22Rv1 (cell line): Measurements from ENCODE around the gene MICU1.
"Not testable (repeated sequence)": the region's sequence is repeated elsewhere in the genome, so short reads cannot be mapped to it uniquely, and the experiment has no call there.

Experiments used
- H3K27ac ChIP-seq: fragments of 450-650 bp; 2 replicates; pipeline ENCODE4 v1.5.1; 2017
- ZFX ChIP-seq: fragments of 450-650 bp; IDR thresholded peaks from 2 replicates; pipeline ENCODE4 v1.6.1; 2017; ENCODE audit warnings: antibody characterized with exemption, borderline replicate concordance
- TF ChIP-seq, protein P1 (sequence below): fragments of 450-650 bp; IDR thresholded peaks from 2 replicates; pipeline ENCODE4 v1.5.1; 2017; ENCODE audit warnings: mild to moderate bottlenecking

MICU1 gene

GRCh38 chr10:72455889-72456595, 169.8 kb downstream of the MICU1 start:
- no peak overlapping the region for H3K27ac ChIP-seq
- TF ChIP-seq ZFX, result no peak
- TF ChIP-seq, protein P1, sequence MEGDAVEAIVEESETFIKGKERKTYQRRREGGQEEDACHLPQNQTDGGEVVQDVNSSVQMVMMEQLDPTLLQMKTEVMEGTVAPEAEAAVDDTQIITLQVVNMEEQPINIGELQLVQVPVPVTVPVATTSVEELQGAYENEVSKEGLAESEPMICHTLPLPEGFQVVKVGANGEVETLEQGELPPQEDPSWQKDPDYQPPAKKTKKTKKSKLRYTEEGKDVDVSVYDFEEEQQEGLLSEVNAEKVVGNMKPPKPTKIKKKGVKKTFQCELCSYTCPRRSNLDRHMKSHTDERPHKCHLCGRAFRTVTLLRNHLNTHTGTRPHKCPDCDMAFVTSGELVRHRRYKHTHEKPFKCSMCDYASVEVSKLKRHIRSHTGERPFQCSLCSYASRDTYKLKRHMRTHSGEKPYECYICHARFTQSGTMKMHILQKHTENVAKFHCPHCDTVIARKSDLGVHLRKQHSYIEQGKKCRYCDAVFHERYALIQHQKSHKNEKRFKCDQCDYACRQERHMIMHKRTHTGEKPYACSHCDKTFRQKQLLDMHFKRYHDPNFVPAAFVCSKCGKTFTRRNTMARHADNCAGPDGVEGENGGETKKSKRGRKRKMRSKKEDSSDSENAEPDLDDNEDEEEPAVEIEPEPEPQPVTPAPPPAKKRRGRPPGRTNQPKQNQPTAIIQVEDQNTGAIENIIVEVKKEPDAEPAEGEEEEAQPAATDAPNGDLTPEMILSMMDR, result no peak

DNA sequence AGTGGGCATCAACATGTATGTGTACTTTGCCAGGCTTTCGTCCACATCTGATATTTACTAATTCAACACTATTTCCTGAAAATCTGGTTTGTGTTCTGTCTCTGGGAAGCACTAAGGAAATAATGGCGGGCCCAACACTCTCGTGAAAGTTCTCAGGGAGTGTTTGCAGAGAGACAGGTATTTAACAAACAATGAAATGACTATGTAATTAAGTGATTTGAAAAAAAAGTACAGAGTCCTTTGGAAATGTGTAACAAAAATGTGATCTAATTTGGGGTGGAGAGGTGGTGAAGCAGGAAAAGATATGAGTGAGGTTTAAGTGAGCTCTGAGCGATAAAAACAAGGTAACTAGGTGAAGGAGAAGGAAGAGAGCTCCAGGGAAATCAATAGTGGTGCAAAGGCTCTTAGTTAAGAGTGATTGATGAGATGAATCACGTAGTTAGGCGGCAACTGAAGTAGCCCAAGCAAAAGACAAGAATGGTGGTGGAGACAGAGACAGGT, 175.9 kb downstream of the MICU1 start:
- TF ChIP-seq, protein P1, result no peak
- no peak for TF ChIP-seq ZFX
- H3K27ac ChIP-seq, result peak overlapping the region; percentile 38

GRCh38 chr10:72445851-72446250, 180.0 kb downstream of the MICU1 start:
- TF ChIP-seq, protein P1, result no peak
- TF ChIP-seq ZFX, result no peak
- no peak overlapping the region for H3K27ac ChIP-seq

DNA sequence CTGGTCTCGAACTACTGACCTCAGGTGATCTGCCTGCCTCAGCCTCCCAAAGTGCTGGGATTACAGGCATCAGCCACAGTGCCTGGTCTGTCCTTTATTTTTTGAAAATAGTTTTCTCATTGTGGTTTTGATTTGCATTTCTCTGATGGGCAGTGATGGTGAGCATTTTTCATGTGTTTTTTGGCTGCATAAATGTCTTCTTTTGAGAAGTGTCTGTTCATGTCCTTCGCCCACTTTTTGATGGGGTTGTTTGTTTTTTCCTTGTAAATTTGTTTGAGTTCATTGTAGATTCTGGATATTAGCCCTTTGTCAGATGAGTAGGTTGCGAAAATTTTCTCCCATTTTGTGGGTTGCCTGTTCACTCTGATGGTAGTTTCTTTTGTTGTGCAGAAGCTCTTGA, 182.9 kb downstream of the MICU1 start:
- not testable (repeated sequence) for H3K27ac ChIP-seq

- TF ChIP-seq ZFX, result no peak
- TF ChIP-seq, protein P1, result no peak
- no peak overlapping the region for H3K27ac ChIP-seq
Measured at GRCh38 chr10:72435570-72435969, 190.3 kb downstream of the MICU1 start.

DNA sequence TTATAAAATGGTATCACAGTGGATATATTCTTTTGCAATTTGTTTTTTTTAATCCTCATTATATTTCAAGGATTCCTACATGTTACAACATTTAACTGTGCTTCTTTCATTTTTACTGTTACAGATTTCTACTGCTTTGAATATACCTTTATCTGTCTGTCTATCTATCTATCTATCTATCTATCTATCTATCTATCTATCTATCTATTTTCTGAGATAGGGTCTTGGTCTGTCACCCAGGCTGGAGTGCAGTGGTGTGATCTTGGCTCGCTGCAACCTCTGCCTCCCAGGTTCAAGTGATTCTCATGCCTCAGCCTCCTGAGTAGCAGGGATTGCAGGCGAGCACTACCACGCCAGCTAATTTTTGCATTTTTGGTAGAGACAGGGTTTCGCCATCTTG, 194.9 kb downstream of the MICU1 start:
- not testable (repeated sequence) for H3K27ac ChIP-seq

DNA sequence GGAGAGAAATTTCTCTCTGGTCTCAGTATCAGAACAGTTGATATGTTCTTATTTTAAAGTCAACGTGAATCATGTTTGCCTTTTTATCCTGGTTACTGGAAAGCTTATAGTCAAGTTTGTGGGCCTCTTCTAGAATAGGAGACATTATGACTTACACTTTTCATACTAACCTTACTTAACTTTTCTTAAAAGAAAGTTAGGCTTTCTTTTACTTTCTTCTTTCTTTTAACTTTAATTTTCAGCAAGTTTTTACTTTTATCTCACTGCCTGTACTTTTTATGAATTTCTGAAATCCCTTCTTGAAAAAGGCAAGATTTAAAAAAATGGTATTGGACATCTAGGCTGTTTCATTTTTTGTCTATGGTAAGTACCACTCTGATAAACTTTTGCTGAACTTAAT, 195.9 kb downstream of the MICU1 start:
- H3K27ac ChIP-seq, result no peak overlapping the region
- TF ChIP-seq, protein P1, result no peak
- no peak for TF ChIP-seq ZFX

GRCh38 chr10:72426986-72427385, 198.9 kb downstream of the MICU1 start:
- no peak overlapping the region for H3K27ac ChIP-seq
- TF ChIP-seq, protein P1, result no peak
